ENCODE measurements around the gene CCDC172.

CCDC172 gene

DNA sequence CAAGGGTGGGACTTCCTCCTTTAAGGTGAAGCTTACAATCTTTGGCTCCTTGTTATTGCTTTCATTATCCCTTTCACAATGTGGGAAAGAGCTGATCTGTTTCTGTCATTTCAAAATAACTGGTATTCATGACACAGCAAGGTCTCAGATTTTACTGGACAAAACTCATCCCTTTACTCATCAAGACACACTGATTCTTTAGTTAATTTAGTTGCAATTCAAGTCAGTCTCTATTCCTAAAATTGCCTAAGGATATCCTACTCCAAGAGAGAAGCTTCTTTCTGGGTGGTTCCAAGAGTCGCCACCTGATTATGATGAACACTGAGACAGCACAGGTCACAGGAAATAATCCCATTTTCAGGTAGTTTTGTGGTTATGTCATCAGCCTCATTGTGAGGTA, 97.6 kb downstream of the CCDC172 start:
- no peaks in the 10 kb centered on the region for H3K27me3 ChIP-seq (ENCODE audit: insufficient read depth, low read depth)
- no peak overlapping the region for H3K4me3 ChIP-seq (IDR thresholded peaks at IDR 0.05; ENCODE audit: insufficient read depth, low read depth, low read length)
- H3K4me2 ChIP-seq: no peak overlapping the region
- no peaks in the 10 kb centered on the region for H3K79me2 ChIP-seq (ENCODE audit: insufficient read depth, low read depth)
- no peak overlapping the region for H2AFZ ChIP-seq (ENCODE audit: low read depth)
- H3K4me1 ChIP-seq (ENCODE audit: low read depth, poor library complexity, severe bottlenecking): no peaks in the 10 kb centered on the region
- H3K27ac ChIP-seq: no peak overlapping the region
- H3K36me3 ChIP-seq (ENCODE audit: insufficient read depth): no peaks in the 10 kb centered on the region
- H4K20me1 ChIP-seq (ENCODE audit: insufficient read depth): no peaks in the 10 kb centered on the region
- H3K9ac ChIP-seq: no peak overlapping the region
- TF ChIP-seq, protein P1, sequence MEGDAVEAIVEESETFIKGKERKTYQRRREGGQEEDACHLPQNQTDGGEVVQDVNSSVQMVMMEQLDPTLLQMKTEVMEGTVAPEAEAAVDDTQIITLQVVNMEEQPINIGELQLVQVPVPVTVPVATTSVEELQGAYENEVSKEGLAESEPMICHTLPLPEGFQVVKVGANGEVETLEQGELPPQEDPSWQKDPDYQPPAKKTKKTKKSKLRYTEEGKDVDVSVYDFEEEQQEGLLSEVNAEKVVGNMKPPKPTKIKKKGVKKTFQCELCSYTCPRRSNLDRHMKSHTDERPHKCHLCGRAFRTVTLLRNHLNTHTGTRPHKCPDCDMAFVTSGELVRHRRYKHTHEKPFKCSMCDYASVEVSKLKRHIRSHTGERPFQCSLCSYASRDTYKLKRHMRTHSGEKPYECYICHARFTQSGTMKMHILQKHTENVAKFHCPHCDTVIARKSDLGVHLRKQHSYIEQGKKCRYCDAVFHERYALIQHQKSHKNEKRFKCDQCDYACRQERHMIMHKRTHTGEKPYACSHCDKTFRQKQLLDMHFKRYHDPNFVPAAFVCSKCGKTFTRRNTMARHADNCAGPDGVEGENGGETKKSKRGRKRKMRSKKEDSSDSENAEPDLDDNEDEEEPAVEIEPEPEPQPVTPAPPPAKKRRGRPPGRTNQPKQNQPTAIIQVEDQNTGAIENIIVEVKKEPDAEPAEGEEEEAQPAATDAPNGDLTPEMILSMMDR (conservative IDR thresholded peaks at IDR 0.05; ENCODE audit: low read depth, low read length): no peak

- no peaks in the 10 kb centered on the region for H4K20me1 ChIP-seq (ENCODE audit: insufficient read depth)
- no peak within 1 kb of the TSS for H3K4me2 ChIP-seq
- no peaks in the 10 kb centered on the region for H3K36me3 ChIP-seq (ENCODE audit: insufficient read depth)
- H3K79me2 ChIP-seq (ENCODE audit: insufficient read depth, low read depth): no peaks in the 10 kb centered on the region
- no peaks in the 10 kb centered on the region for H3K27me3 ChIP-seq (ENCODE audit: insufficient read depth, low read depth)
- H3K9ac ChIP-seq: no peak within 1 kb of the TSS
- TF ChIP-seq, protein P1 (conservative IDR thresholded peaks at IDR 0.05; ENCODE audit: low read depth, low read length): no peak
- no peak within 1 kb of the TSS for H3K27ac ChIP-seq
- H3K4me3 ChIP-seq (IDR thresholded peaks at IDR 0.05; ENCODE audit: insufficient read depth, low read depth, low read length): no peak within 1 kb of the TSS
- no peak within 1 kb of the TSS for H2AFZ ChIP-seq (ENCODE audit: low read depth)
- no peaks in the 10 kb centered on the region for H3K4me1 ChIP-seq (ENCODE audit: low read depth, poor library complexity, severe bottlenecking)
These were observed 103.4 kb downstream of the CCDC172 start, which contains the start of gene PNLIPRP3 for GRCh38 chr10:116427671-116428070. PNLIPRP3 (plus strand) TSS chr10:116427847; CDS start chr10:116428013, 166 bp downstream.

GRCh38 chr10:116429288-116429977, 105.2 kb downstream of the CCDC172 start:
- Histone ChIP-seq H3K36me3 (ENCODE audit: insufficient read depth) (no peaks in the 10 kb centered on the region), H3K4me1 (ENCODE audit: low read depth, poor library complexity, severe bottlenecking) (no peaks in the 10 kb centered on the region), H2AFZ (ENCODE audit: low read depth) (no peak overlapping the region), H3K4me2 (no peak overlapping the region), H4K20me1 (ENCODE audit: insufficient read depth) (no peaks in the 10 kb centered on the region), H3K9ac (no peak overlapping the region), H3K79me2 (ENCODE audit: insufficient read depth, low read depth) (no peaks in the 10 kb centered on the region), H3K4me3 (IDR thresholded peaks at IDR 0.05; ENCODE audit: insufficient read depth, low read depth, low read length) (no peak overlapping the region), H3K27me3 (ENCODE audit: insufficient read depth, low read depth) (no peaks in the 10 kb centered on the region), H3K27ac (no peak overlapping the region)
- TF ChIP-seq, protein P1 (conservative IDR thresholded peaks at IDR 0.05; ENCODE audit: low read depth, low read length): no peak

Data from KMS-11 (cell line).